NCI-H345 treated with DMSO at 0.1 percent for 48 hours (cell line): Measurements from ENCODE around the gene KCNMA1.
A peak's percentile ranks its signal among the peaks of the same experiment; 100 is the strongest.

ENCODE experiments used
- DNase-seq: peaks from one replicate; lab custom pipeline; 2025; ENCODE audit not compliant: unreplicated experiment; lab: John Stamatoyannopoulos, UW

KCNMA1 gene

GRCh38 chr10:77231375-77231774 is 406.2 kb downstream of the KCNMA1 start:
- DNase-seq, result no peak

GRCh38 chr10:77230194-77230593 is 407.4 kb downstream of the KCNMA1 start:
- DNase-seq, result no peak

- no peak for DNase-seq
Measured at GRCh38 chr10:77229704-77230103, 407.9 kb downstream of the KCNMA1 start.

- DNase-seq, result peak; percentile 68
Measured at GRCh38 chr10:77228559-77228958, 409.0 kb downstream of the KCNMA1 start.

- DNase-seq, result no peak
Measured at GRCh38 chr10:77226853-77227565, 410.6 kb downstream of the KCNMA1 start.

- no peak for DNase-seq
Measured at GRCh38 chr10:77226452-77226851, 411.2 kb downstream of the KCNMA1 start.

- DNase-seq, result no peak
Measured at GRCh38 chr10:77226020-77226419, 411.6 kb downstream of the KCNMA1 start.

GRCh38 chr10:77223526-77224460 is 413.8 kb downstream of the KCNMA1 start:
- DNase-seq, result no peak

- no peak for DNase-seq
Measured at GRCh38 chr10:77220150-77220549, 417.5 kb downstream of the KCNMA1 start.

- DNase-seq, result no peak
Measured at GRCh38 chr10:77219046-77219445, 418.6 kb downstream of the KCNMA1 start.

- DNase-seq, result no peak
Measured at GRCh38 chr10:77214799-77215198, 422.8 kb downstream of the KCNMA1 start.

- DNase-seq, result no peak
Measured at GRCh38 chr10:77212632-77213031, 425.0 kb downstream of the KCNMA1 start.

- no peak for DNase-seq
Measured at GRCh38 chr10:77210645-77211044, 427.0 kb downstream of the KCNMA1 start.

GRCh38 chr10:77208684-77209256 is 428.8 kb downstream of the KCNMA1 start:
- DNase-seq, result no peak

GRCh38 chr10:77207828-77208185 is 429.8 kb downstream of the KCNMA1 start:
- DNase-seq, result no peak

GRCh38 chr10:77207182-77207827 is 430.3 kb downstream of the KCNMA1 start:
- no peak for DNase-seq

- no peak for DNase-seq
Measured at GRCh38 chr10:77205135-77205534, 432.5 kb downstream of the KCNMA1 start.

GRCh38 chr10:77204171-77204570 is 433.4 kb downstream of the KCNMA1 start:
- no peak for DNase-seq

- DNase-seq, result no peak
Measured at GRCh38 chr10:77202857-77203256, 434.8 kb downstream of the KCNMA1 start.

GRCh38 chr10:77201135-77202106 is 436.2 kb downstream of the KCNMA1 start:
- DNase-seq, result no peak
